Mesothelial cell of epicardium (in vitro differentiated cells): ENCODE data around the gene MN1. TPM values are rescaled to one million over a fixed set of nuclear protein-coding genes. Genes with fewer than 3 reads are reported as not detected.

Source experiments
- DNase-seq, 2 experiments: peaks; one replicate each; pipeline ENCODE4 v3.0.0; 2021; ENCODE audit warnings: low spot score in 2 of 2; ENCODE audit not compliant: unreplicated experiment in 2 of 2
- H3K27ac Mint-ChIP-seq: 2 replicates; pipeline ENCODE4 v1.8.0; 2021; ENCODE audit warnings: mixed read lengths
- H3K27me3 Mint-ChIP-seq: 2 replicates; pipeline ENCODE4 v1.8.0; 2021; ENCODE audit warnings: low read depth, mixed read lengths
- H3K36me3 Mint-ChIP-seq: 2 replicates; pipeline ENCODE4 v1.8.0; 2021; ENCODE audit warnings: mixed read lengths
- H3K4me1 Mint-ChIP-seq: 2 replicates; pipeline ENCODE4 v1.8.0; 2021; ENCODE audit warnings: mixed read lengths
- H3K4me3 Mint-ChIP-seq: 2 replicates; pipeline ENCODE4 v1.8.0; 2021; ENCODE audit warnings: mild to moderate bottlenecking, moderate library complexity, mixed read lengths
- H3K9me3 Mint-ChIP-seq: 2 replicates; pipeline ENCODE4 v1.8.0; 2021; ENCODE audit warnings: mixed read lengths
- total RNA-seq: library from RNA; stranded (reverse); gene quantifications from 3 replicates; pipeline ENCODE4 v1.2.1, GENCODE V29; 2021
- TF ChIP-seq, protein P1 (sequence below): fragments of 200-600 bp; sonication (generic); IDR thresholded peaks from one replicate; pipeline ENCODE4 v1.5.0; 2021; ENCODE audit warnings: antibody characterized with exemption; ENCODE audit not compliant: unreplicated experiment

MN1 gene
- total RNA-seq, 1 donor from 2014 or later, result 47.8 TPM

DNA sequence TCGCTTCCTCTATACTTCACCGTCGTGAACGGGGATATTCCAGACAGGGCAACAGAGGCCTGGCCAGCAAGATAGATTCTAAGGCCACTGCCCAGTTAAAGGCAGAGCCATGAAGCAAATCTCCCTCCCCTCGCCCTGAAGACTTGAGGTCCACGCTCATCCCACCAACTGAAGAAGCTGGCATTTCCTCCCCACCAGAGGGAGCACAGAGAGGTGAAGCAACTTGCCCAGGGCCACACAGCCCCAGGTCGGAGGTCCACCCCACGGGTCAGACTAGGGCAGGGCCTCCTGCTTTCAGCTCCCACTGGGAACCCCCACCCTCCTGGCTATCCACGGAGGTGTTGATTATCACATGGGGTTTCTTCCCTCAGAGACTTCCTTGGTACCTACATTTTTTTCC, 27.4 kb downstream of the MN1 start:
- Mint-ChIP-seq H3K4me1 (peaks cover 16% of the 10 kb centered on the region), H3K4me3 (no peak overlapping the region), H3K36me3 (peaks cover 5% of the 10 kb centered on the region), H3K9me3 (no peaks in the 10 kb centered on the region), H3K27me3 (no peaks in the 10 kb centered on the region), H3K27ac (no peak overlapping the region)
- TF ChIP-seq, protein P1, sequence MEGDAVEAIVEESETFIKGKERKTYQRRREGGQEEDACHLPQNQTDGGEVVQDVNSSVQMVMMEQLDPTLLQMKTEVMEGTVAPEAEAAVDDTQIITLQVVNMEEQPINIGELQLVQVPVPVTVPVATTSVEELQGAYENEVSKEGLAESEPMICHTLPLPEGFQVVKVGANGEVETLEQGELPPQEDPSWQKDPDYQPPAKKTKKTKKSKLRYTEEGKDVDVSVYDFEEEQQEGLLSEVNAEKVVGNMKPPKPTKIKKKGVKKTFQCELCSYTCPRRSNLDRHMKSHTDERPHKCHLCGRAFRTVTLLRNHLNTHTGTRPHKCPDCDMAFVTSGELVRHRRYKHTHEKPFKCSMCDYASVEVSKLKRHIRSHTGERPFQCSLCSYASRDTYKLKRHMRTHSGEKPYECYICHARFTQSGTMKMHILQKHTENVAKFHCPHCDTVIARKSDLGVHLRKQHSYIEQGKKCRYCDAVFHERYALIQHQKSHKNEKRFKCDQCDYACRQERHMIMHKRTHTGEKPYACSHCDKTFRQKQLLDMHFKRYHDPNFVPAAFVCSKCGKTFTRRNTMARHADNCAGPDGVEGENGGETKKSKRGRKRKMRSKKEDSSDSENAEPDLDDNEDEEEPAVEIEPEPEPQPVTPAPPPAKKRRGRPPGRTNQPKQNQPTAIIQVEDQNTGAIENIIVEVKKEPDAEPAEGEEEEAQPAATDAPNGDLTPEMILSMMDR, result no peak
- DNase-seq, result no peak

DNA sequence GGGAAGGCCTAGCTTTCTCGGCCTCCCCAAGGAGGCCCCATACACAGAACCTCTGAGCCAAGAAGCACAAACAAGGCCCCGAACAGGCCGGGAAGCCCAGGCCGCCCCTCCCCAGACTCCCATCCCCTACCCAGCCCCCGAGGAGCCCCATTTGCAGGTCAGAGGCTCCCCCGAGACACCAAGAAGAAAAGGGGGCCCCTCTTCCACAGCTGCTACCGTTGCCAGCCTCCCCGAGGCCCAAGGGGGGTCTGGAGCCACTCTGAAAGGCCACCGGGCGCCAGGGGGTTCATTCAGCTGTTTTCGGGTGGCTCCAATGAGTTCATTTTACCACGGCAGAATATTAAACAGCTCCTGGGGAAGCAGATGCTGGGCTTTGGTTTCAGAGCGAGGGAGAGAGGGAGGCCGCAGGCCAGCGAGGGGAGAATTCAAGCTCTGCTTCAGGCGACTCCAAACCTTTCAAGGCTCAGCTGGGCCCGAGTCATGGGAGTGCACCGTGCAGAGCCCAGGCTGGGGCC, 28.5 kb downstream of the MN1 start:
- Mint-ChIP-seq H3K27me3 (no peaks in the 10 kb centered on the region), H3K9me3 (no peaks in the 10 kb centered on the region), H3K27ac (no peak overlapping the region), H3K4me3 (no peak overlapping the region), H3K4me1 (peaks cover 16% of the 10 kb centered on the region), H3K36me3 (peaks cover 2% of the 10 kb centered on the region)
- no peak for DNase-seq
- TF ChIP-seq, protein P1, result no peak

DNA sequence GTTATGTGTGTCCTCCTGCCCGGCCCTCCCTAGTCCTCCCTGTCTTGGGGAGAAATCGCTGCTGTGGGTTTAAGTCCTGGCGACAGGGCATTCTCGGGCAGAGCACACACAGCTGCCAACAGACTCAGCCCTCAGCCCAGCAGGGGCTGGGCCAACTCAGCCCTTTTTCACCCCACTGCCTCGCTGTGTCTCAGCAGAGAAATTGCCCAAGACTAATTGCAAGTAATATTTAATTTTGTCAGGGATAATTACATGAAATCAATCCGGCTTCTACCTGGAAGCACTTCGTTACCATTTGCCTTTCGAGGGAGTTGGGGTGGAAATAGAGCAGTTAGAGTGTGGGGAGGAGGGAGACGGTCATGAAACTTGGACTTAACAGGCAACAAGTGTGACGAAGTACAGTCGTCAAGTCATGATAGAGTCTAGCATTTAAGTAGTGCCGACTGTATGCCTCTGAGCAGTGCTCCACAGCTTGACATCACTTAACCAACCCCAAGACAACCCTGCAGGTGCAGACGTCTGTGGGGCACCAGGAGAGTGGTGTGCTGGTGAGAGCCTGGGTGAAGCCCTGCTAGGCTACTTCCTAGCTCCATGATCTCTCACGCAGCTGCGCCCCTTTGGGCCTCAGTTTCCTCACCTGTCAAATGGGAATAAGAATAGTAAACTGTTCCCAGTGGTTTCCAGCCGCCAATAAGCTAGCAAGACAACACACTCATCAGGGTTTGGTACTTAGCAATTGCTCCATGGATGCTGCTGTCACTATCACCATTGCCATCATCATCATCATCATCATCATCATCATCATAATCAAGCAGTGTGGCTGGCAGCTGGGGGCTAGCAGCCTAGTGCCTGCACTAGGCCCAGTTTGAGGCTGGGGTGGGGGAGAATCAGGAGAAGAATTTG, 29.2 kb downstream of the MN1 start:
- no peak for DNase-seq
- Mint-ChIP-seq H3K4me3 (no peak overlapping the region), H3K4me1 (peaks cover 16% of the 10 kb centered on the region), H3K9me3 (no peaks in the 10 kb centered on the region), H3K27ac (no peak overlapping the region), H3K27me3 (no peaks in the 10 kb centered on the region), H3K36me3 (peaks cover 2% of the 10 kb centered on the region)
- TF ChIP-seq, protein P1, result no peak

DNA sequence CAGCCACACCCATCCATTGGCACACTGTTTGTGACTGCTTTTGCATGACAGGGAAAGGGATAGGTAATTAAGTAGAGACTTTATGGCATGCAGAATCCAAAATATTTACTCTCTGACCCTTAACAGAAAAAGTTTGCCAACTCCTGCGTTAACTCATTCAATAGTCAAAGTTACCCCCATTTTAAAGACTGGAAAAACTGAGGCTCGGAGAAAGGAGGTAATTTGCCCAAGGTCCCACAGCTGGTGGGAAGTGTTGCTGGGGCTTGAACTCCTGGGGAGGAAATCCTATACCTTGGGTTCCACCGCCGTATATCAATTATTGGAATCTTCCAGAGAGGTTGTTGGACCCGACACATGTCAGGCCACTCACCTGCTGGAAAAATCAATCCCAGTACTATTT, 29.9 kb downstream of the MN1 start:
- TF ChIP-seq, protein P1, result no peak
- Mint-ChIP-seq H3K9me3 (no peaks in the 10 kb centered on the region), H3K4me1 (peaks cover 13% of the 10 kb centered on the region), H3K4me3 (no peak overlapping the region), H3K27me3 (peaks cover 1% of the 10 kb centered on the region), H3K27ac (no peak overlapping the region), H3K36me3 (peaks cover 6% of the 10 kb centered on the region)
- no peak for DNase-seq

DNA sequence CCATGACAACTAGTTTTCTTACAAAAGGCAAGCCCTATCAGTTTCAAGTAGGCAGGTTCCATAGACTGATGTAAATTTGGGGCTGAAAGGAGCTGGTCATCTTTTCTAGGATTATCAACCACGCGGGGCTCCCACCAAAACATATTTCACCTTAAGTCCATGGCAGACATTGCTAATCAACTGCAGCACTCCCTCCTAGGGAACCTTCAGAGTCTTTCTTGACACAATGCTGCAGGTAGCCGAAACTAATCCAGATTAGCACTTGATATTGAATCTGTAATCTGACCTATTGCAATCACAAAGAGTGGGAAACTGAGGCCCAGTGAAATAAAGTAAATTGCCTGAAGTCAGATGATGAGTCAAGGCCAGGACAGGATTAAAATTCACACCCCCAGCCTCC, 32.5 kb downstream of the MN1 start:
- TF ChIP-seq, protein P1, result no peak
- Mint-ChIP-seq H3K4me3 (no peak overlapping the region), H3K27me3 (peaks cover 1% of the 10 kb centered on the region), H3K27ac (no peak overlapping the region), H3K9me3 (no peaks in the 10 kb centered on the region), H3K4me1 (no peaks in the 10 kb centered on the region), H3K36me3 (peaks cover 25% of the 10 kb centered on the region)
- DNase-seq, result no peak
